ENCODE results near the gene MUC6.

The MUC6 gene

DNA sequence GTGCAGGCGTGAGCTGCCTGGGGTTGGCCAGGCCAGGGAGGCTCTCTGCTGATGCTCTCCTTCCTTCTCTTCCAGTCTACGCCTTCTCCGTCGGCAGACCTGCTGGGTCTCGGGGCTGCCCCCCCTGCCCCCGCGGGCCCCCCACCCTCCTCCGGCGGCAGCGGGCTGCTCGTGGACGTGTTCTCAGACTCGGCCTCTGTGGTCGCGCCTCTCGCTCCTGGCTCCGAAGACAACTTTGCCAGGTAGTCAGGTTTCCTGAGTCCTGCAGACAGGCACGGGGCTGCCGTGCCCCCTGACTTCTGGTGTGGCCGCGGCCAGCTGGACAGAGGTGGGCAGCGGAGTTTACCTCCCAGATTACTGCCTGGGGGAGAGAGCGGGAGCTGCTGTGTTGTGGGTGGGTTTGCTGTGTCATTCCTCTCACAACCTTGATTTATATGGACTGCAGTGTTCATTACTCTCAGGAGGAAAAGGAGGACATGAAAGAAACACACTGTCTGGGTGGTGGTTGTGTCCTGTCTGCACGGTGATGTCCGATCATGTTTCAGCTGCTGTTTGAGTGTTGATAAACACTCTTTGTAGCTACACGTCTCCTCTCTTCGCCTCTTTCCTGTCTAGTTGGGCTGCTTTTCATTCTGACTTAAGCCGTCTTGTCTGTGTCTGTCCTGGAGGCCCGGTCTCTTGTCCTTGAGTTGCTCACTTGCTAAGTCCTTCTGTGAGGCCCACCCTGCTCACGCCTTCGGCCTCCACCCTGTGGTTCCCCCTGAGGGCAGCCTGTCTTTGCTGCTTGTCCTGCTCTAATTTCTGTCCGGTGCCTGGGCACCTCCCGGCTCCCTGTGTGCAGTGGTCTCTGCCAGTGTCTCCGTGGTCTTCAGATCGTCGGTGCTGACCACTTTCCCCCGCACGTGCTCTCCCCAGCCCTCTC lies 35.9 kb downstream of the MUC6 start:
- H3K27me3 ChIP-seq: no peaks in the 10 kb centered on the region
- peaks cover 3% of the 10 kb centered on the region; the same call in 1 of the 2 replicates for H3K4me1 ChIP-seq
- peaks cover 16% of the 10 kb centered on the region for H3K36me3 ChIP-seq
- no peak overlapping the region for H3K4me3 ChIP-seq (ENCODE audit: low read depth, low read length)
- no peaks in the 10 kb centered on the region for H3K9me3 ChIP-seq
- DNase-seq: no peak
- TF ChIP-seq, protein P1, sequence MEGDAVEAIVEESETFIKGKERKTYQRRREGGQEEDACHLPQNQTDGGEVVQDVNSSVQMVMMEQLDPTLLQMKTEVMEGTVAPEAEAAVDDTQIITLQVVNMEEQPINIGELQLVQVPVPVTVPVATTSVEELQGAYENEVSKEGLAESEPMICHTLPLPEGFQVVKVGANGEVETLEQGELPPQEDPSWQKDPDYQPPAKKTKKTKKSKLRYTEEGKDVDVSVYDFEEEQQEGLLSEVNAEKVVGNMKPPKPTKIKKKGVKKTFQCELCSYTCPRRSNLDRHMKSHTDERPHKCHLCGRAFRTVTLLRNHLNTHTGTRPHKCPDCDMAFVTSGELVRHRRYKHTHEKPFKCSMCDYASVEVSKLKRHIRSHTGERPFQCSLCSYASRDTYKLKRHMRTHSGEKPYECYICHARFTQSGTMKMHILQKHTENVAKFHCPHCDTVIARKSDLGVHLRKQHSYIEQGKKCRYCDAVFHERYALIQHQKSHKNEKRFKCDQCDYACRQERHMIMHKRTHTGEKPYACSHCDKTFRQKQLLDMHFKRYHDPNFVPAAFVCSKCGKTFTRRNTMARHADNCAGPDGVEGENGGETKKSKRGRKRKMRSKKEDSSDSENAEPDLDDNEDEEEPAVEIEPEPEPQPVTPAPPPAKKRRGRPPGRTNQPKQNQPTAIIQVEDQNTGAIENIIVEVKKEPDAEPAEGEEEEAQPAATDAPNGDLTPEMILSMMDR (IDR thresholded peaks at IDR 0.05; ENCODE audit: low read depth, low read length): no peak

DNA sequence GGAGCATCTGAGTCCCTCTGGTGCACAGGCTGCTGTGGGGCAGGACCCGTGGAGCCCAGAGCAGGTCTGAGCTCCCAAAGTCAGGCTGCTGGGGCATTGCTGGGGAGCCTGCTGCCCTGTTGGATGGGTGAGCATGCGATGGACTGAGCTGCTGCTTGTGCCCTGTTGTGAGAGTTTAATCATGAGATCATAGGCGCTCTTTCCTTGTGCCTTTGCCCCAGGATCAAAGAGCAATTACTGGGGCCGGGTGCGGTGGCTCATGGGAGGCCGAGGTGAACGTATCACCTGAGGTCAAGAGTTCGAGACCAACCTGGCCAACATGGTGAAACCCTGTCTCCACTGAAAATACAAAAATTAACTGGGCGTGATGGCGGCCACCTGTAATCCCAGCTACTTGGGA lies 37.5 kb downstream of the MUC6 start:
- TF ChIP-seq, protein P1 (IDR thresholded peaks at IDR 0.05; ENCODE audit: low read depth, low read length): no peak
- H3K36me3 ChIP-seq: peaks cover 18% of the 10 kb centered on the region
- no peak overlapping the region for H3K4me3 ChIP-seq (ENCODE audit: low read depth, low read length)
- peaks cover 3% of the 10 kb centered on the region; the same call in 1 of the 2 replicates for H3K4me1 ChIP-seq
- no peaks in the 10 kb centered on the region for H3K9me3 ChIP-seq
- DNase-seq: no peak
- H3K27me3 ChIP-seq: no peaks in the 10 kb centered on the region

DNA sequence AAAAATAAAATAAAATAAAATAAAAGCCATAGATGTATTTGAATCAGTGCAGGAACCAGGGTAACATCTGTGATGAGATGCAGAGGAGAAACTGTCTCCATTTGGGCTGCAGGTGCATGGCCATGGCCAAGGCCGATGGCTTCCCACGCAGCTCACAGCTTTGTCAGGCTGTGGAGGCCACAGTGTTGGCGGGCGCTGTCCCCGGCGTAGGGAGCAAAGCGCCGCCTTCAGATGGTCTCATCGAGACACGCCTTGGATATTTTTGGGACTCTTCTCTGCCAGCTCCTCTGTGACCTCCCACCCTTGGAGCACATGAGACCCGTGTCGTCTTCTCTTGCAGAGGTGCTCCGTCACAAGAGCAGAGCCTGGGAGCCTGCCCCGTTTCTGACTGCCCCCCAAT lies 38.6 kb downstream of the MUC6 start:
- H3K9me3 ChIP-seq: no peaks in the 10 kb centered on the region
- TF ChIP-seq, protein P1 (IDR thresholded peaks at IDR 0.05; ENCODE audit: low read depth, low read length): no peak
- H3K36me3 ChIP-seq: peaks cover 18% of the 10 kb centered on the region
- DNase-seq: no peak
- H3K27me3 ChIP-seq: no peaks in the 10 kb centered on the region
- H3K4me3 ChIP-seq (ENCODE audit: low read depth, low read length): no peak overlapping the region
- peaks cover 3% of the 10 kb centered on the region; the same call in 1 of the 2 replicates for H3K4me1 ChIP-seq

DNA sequence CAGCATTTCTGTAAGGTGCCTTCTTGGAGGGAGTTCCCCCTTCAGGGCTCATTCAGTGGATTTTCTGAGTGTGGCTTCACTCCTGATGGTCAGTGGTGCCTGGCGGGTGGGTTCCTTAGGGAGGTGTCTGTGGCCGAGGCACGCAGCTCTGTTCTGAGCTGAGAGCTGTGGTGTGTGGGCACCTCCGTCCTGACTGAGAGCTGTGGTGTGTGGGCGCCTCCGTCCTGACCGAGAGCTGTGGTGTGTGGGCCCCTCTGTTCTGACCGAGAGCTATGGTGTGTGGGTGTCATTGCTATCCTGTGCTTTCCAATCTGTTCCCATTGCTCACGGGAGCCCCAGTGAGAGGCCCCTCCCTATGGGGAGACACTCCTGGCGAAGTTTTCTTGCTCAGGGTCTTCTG lies 39.8 kb downstream of the MUC6 start:
- Histone ChIP-seq H3K9me3 (no peaks in the 10 kb centered on the region), H3K27me3 (no peaks in the 10 kb centered on the region), H3K4me1 (peaks cover 3% of the 10 kb centered on the region; the same call in 1 of the 2 replicates), H3K36me3 (peaks cover 12% of the 10 kb centered on the region), H3K4me3 (ENCODE audit: low read depth, low read length) (no peak overlapping the region)
- TF ChIP-seq, protein P1 (IDR thresholded peaks at IDR 0.05; ENCODE audit: low read depth, low read length): no peak
- DNase-seq: no peak

DNA sequence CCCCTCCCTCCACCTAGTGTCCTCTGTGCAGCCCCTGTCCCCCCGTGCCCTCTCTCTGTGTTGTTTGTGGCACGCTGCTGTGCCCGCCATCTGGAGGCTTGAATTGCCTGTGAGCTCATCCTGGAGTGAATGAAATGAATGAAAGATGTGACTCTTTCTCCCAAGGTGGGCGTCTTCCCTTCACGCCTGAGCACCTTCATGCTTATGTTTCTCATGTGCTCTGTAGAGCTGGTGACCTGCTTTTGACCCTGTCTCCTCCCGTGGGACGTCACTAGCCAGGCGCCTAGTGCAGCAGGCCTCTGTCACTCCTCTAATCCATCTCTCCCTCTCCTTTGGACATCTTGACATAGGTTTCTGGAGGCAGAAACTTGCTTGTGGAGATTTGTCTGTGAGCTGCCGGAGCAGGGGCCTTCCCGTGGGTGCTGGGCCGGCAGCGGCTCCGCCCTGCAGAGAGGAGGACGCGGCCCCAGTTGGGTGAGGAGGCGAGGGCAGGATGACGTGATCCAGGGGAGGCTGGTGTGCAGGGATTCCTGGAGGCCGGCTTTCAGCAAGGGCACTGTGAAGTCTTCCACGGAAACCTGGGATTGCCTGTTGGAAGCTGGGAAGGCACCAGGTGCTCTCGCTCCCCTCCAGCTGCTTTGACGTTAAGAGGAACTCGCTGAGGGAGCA lies 40.6 kb downstream of the MUC6 start:
- Histone ChIP-seq H3K36me3 (peaks cover 12% of the 10 kb centered on the region), H3K27me3 (no peaks in the 10 kb centered on the region), H3K4me3 (ENCODE audit: low read depth, low read length) (no peak overlapping the region), H3K9me3 (no peaks in the 10 kb centered on the region), H3K4me1 (peaks cover 3% of the 10 kb centered on the region; the same call in 1 of the 2 replicates)
- TF ChIP-seq, protein P1 (IDR thresholded peaks at IDR 0.05; ENCODE audit: low read depth, low read length): no peak
- DNase-seq: peak; percentile 73

Measured in BE2C (cell line).